A549 (cell line): ENCODE measurements around the gene RRAGB.

Experiments used
- POLR2A ChIP-seq: IDR thresholded peaks from 2 replicates; pipeline ENCODE4 v1.6.1; 2012; ENCODE audit warnings: mild to moderate bottlenecking, low read length
- RAD21 ChIP-seq, 2 experiments: fragments of >200 bp in 1 of 2; sonication (Bioruptor Twin) in 1 of 2; formaldehyde crosslinking in 1 of 2; IDR thresholded peaks in 1 of 2; conservative IDR thresholded peaks in 1 of 2; 2 replicates in 1 of 2; 3 replicates in 1 of 2; pipeline ENCODE4 v1.6.1; 2012 to 2018; ENCODE audit warnings: inconsistent platforms in 1 of 2
- TF ChIP-seq, protein P1 (sequence below): fragments of >200 bp; sonication (Bioruptor Twin); formaldehyde crosslinking; IDR thresholded peaks from 3 replicates; pipeline ENCODE4 v1.6.1; 2016
- TF ChIP-seq, protein P2 (sequence below): fragments of >200 bp; sonication (Bioruptor Twin); formaldehyde crosslinking; IDR thresholded peaks from 3 replicates; pipeline ENCODE4 v1.5.1; 2016

- TF ChIP-seq RAD21 (conservative IDR thresholded peaks at IDR 0.05 in 1 of 2, IDR thresholded peaks at IDR 0.05 in 1 of 2) (no peak), POLR2A (no peak)
- TF ChIP-seq, protein P1, sequence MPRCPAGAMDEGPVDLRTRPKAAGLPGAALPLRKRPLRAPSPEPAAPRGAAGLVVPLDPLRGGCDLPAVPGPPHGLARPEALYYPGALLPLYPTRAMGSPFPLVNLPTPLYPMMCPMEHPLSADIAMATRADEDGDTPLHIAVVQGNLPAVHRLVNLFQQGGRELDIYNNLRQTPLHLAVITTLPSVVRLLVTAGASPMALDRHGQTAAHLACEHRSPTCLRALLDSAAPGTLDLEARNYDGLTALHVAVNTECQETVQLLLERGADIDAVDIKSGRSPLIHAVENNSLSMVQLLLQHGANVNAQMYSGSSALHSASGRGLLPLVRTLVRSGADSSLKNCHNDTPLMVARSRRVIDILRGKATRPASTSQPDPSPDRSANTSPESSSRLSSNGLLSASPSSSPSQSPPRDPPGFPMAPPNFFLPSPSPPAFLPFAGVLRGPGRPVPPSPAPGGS = no peak
- TF ChIP-seq, protein P2, sequence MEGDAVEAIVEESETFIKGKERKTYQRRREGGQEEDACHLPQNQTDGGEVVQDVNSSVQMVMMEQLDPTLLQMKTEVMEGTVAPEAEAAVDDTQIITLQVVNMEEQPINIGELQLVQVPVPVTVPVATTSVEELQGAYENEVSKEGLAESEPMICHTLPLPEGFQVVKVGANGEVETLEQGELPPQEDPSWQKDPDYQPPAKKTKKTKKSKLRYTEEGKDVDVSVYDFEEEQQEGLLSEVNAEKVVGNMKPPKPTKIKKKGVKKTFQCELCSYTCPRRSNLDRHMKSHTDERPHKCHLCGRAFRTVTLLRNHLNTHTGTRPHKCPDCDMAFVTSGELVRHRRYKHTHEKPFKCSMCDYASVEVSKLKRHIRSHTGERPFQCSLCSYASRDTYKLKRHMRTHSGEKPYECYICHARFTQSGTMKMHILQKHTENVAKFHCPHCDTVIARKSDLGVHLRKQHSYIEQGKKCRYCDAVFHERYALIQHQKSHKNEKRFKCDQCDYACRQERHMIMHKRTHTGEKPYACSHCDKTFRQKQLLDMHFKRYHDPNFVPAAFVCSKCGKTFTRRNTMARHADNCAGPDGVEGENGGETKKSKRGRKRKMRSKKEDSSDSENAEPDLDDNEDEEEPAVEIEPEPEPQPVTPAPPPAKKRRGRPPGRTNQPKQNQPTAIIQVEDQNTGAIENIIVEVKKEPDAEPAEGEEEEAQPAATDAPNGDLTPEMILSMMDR = no peak
These were observed 49.6 kb downstream of the RRAGB start for GRCh38 chrX:55767100-55767499.
